Epithelial cell of esophagus (primary cell): ENCODE results near the gene UXT.
"Not testable (repeated sequence)": the region's sequence is repeated elsewhere in the genome, so short reads cannot be mapped to it uniquely, and the experiment has no call there.

Source experiments
- DNase-seq: peaks from one replicate; pipeline ENCODE4 v3.0.0; 2010; ENCODE audit warnings: low read depth
- H3K4me3 ChIP-seq: 2 replicates; pipeline ENCODE4 v1.5.1; 2011; ENCODE audit warnings: mild to moderate bottlenecking, low read length, control low read depth
- TF ChIP-seq, protein P1 (sequence below): IDR thresholded peaks from 2 replicates; pipeline ENCODE4 v1.5.1; 2011; ENCODE audit warnings: low read depth, mild to moderate bottlenecking, low read length, control low read depth, inconsistent platforms; ENCODE audit not compliant: insufficient read depth; ENCODE audit errors: missing control alignments

UXT gene

DNA sequence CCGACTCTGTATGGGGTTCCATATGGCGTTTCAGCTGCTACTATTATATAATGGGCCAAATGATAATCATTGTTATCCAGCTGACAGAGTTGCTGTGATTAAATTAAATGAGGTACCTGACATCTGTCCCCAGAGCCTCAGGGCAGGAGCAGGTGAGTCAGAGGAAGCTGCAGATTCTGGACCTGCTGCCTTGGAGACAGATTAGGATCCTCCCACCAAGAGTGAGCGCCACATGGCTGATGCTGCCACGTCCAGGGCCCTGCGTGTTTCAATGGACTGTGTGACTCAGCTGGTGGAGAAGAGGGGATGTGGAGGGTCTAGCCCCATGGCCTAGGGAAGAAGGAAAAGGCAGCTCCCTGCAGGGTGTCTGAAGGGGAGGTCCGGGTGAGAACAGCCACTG is 28.3 kb upstream of the UXT start:
- no peak overlapping the region for H3K4me3 ChIP-seq
- peak; percentile 48 for DNase-seq
- TF ChIP-seq, protein P1, sequence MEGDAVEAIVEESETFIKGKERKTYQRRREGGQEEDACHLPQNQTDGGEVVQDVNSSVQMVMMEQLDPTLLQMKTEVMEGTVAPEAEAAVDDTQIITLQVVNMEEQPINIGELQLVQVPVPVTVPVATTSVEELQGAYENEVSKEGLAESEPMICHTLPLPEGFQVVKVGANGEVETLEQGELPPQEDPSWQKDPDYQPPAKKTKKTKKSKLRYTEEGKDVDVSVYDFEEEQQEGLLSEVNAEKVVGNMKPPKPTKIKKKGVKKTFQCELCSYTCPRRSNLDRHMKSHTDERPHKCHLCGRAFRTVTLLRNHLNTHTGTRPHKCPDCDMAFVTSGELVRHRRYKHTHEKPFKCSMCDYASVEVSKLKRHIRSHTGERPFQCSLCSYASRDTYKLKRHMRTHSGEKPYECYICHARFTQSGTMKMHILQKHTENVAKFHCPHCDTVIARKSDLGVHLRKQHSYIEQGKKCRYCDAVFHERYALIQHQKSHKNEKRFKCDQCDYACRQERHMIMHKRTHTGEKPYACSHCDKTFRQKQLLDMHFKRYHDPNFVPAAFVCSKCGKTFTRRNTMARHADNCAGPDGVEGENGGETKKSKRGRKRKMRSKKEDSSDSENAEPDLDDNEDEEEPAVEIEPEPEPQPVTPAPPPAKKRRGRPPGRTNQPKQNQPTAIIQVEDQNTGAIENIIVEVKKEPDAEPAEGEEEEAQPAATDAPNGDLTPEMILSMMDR, result no peak

DNA sequence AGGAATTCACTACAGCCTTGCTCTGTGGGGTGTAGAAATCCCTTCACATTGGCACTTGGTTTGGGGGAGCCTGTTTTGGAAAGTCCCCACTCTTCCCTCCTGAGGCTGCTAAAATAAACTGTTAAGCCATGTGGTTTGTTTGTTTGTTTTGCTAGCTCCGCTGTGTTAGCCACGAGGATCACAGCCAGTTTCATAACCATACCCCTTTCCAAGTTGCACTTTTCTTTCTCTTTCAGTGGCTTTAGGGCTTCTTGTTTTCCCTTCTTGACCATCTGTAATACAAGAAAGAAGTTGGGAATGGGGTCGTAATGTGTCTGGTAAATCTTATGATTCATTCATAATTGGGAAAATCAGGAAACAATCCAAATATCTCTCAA is 24.8 kb upstream of the UXT start:
- TF ChIP-seq, protein P1, result no peak
- DNase-seq, result no peak

DNA sequence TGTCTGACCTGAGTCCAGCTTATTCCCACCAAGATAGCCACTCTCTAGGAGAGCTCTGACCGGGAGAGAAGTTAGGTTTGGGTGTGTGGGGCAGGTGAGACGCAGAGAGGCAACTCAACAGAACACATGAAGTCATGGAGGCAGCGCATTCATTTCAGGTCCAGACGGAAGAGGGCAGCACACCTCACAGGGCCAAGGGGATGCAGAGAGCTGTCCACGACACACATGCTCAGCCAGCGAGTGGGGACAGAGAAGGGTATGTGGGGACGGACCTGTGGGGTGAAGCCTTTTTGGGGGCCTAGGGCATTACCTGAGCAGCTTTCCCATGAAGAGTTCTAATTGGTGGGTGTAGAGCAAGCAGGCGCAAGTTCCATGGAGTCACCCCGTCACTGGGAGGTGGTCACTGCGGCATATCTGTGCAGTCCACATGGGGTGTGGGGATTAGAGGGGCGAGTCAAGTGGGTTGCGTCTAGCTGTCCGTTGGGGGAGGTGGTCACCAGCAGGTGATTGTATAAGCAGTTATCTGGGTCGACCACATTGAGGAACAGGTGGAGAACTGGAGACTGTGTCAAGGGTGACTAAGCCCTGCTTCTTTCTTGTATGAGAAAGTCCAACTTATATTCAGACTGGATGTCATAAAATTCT is 24.3 kb upstream of the UXT start:
- no peak for DNase-seq
- TF ChIP-seq, protein P1, result no peak
- no peak overlapping the region for H3K4me3 ChIP-seq

More for the DNA sequence above, 24.8 kb upstream of the UXT start:
- H3K4me3 ChIP-seq, result no peak overlapping the region

DNA sequence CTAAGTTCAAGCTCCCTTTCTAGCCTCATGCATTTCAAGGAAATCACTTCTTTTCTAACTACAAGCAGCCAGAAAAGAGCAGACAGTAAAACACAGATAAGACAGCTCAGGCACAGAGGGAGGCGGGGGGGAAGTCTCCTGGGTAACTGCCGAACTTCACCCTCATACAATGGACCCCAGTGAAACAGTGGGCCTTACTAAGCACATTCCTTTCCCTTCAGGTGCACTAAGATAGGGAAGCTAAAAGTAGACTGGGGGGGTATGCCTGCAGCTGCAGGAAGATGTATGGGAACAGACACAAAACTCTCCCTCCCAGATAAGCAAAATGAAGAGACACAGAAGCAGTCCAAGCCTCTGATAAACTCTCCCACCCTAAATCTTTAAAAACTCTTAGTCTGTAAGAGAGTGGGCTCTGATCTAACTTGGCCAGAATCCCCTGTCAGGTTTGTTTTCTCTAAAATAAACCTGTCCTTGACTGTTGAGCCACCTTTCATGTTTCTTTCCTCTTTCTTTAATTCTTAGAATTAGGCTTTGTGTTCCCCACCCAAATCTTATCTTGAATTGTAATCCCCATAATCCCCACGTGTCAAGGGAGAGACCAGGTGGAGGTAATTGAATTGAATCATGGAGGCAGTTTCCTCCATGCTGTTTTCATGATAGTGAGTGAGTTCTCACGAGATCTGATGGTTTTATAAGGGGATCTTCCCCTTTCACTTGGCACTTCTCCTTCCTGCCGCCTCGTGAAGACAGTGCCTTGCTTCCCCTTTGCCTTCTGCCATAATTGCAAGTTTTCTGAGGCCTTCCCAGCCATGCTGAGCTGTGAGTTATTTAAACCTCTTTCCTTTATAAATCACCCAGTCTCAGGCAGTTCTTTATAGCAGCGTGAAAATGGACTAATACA is 17.2 kb upstream of the UXT start:
- not testable (repeated sequence) for DNase-seq, H3K4me3 ChIP-seq

DNA sequence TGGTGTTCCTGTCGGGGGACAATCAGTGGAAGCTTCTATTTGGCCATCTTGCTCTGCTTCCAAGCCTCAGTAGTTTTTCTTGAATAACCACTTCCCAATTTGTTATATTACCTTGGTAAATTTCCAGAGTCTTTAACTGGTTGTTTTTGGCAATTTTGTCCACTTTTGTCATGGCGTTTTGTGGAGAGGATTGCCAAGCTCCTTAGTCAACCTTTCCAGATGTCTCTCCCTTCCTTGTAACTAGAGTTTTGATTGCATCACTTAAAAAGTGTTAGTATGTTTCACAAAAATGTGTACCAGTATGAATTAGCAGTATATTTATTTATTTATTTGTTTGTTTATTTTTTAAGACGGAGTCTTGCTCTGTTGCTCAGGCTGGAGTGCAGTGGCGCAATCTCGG is 15.8 kb upstream of the UXT start:
- no peak overlapping the region for H3K4me3 ChIP-seq
- DNase-seq, result no peak
- TF ChIP-seq, protein P1, result no peak

DNA sequence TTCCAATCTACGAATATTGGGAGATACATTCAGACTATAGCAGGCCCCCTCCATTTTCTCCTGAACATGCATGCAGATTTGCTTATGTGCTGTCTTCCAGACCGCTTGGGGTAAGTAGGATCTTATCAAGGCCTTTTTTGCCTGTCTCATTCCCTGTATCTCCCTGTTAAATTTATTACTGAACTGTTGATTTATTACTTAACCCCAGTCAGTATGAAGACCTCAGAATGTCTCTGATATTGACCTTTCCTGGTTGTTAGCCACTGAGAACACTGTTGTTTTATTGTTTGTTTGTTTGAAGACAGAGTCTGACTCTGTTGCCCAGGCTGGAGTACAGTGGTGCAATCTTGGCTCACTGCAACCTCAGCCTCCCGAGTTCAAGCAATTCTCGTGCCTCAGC is 6.8 kb upstream of the UXT start:
- DNase-seq, H3K4me3 ChIP-seq: not testable (repeated sequence)

DNA sequence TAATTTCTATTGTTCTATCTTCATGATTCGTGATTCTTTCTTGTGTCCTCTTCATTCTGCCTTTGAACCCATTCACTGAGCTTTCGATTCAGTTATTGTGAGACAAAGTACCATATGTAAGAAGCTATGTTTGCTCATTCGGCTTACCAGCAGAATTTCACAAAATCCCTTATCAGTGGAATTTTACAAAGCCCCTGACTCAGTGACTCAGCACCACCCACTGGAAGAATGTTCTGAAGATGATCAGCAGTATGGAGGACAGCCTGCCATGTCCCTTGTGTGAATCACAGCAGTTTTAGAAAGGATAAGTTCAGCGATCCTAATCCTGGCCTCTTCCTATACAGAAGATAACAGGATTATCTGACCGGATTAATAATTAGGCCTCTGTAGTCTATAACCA is 5.8 kb upstream of the UXT start:
- TF ChIP-seq, protein P1, result no peak
- no peak overlapping the region for H3K4me3 ChIP-seq
- no peak for DNase-seq

DNA sequence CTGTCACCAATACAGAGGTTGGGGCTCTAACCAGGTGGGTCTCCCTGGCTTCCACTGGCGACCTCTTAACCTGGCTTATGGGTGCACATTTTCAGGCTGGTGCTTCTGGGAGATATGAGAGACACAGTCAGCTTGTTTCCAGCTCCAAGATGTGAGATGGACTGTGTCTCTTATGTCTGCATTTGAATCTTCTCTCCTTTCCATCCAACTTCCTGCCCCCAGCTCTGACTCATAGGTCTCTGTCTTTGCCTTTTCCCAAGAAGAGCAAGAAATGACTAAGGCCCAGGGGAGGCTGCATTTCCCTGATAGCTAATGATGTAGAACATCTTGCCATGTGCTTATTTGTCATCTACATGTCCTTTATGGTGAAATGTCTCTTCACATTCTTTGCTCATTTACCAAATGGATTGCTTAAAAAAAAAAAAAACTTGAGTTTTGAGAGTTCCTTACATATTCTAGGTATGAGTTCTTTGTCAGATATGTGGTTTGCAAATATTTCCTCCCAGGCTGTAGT is 3.2 kb upstream of the UXT start:
- H3K4me3 ChIP-seq, result no peak overlapping the region
- DNase-seq, result peak; percentile 85
- TF ChIP-seq, protein P1, result no peak
